KMS-11 (cell line): ENCODE data around the gene TDRD10.
A peak's percentile ranks its signal among the peaks of the same experiment; 100 is the strongest.
"Not testable (repeated sequence)": the region's sequence is repeated elsewhere in the genome, so short reads cannot be mapped to it uniquely, and the experiment has no call there.

ENCODE experiments used
- H2AFZ ChIP-seq: fragments of 200-600 bp; sonication (generic); 2 replicates; pipeline ENCODE4 v1.6.1; 2016; ENCODE audit warnings: antibody characterized with exemption, mixed run types, low read depth
- H3K27ac ChIP-seq: fragments of 200-600 bp; sonication (generic); 2 replicates; pipeline ENCODE4 v1.6.1; 2016; ENCODE audit warnings: mild to moderate bottlenecking, mixed run types
- H3K27me3 ChIP-seq: fragments of 200-600 bp; sonication (generic); 2 replicates; pipeline ENCODE4 v1.6.1; 2017; ENCODE audit warnings: mild to moderate bottlenecking, low read depth, mixed run types, moderate library complexity; ENCODE audit not compliant: insufficient read depth
- H3K36me3 ChIP-seq: fragments of 200-600 bp; sonication (generic); 2 replicates; pipeline ENCODE4 v1.6.1; 2017; ENCODE audit warnings: mild to moderate bottlenecking, mixed run types; ENCODE audit not compliant: insufficient read depth
- H3K4me1 ChIP-seq: fragments of 200-600 bp; sonication (generic); 2 replicates; pipeline ENCODE4 v1.6.1; 2016; ENCODE audit warnings: mild to moderate bottlenecking, low read depth, mixed run types; ENCODE audit not compliant: poor library complexity, severe bottlenecking
- H3K4me2 ChIP-seq: fragments of 200-600 bp; sonication (generic); 2 replicates; pipeline ENCODE4 v1.7.0; 2016; ENCODE audit warnings: mild to moderate bottlenecking, mixed run types
- H3K4me3 ChIP-seq: fragments of 200-600 bp; sonication (generic); IDR thresholded peaks from 2 replicates; pipeline ENCODE4 v1.6.1; 2017; ENCODE audit warnings: low read depth, low read length, mixed read lengths; ENCODE audit not compliant: insufficient read depth
- H3K79me2 ChIP-seq: fragments of 200-600 bp; sonication (generic); 2 replicates; pipeline ENCODE4 v1.6.1; 2016; ENCODE audit warnings: low read depth, mixed run types; ENCODE audit not compliant: insufficient read depth
- H3K9ac ChIP-seq: fragments of 200-600 bp; sonication (generic); 2 replicates; pipeline ENCODE4 v1.6.1; 2016; ENCODE audit warnings: mild to moderate bottlenecking, mixed run types
- H4K20me1 ChIP-seq: fragments of 200-600 bp; sonication (generic); 2 replicates; pipeline ENCODE4 v1.6.1; 2016; ENCODE audit warnings: mild to moderate bottlenecking, mixed run types; ENCODE audit not compliant: insufficient read depth
- CTCF ChIP-seq: fragments of 200-600 bp; sonication (generic); conservative IDR thresholded peaks from 2 replicates; pipeline ENCODE4 v1.6.1; 2017; ENCODE audit warnings: low read depth, mild to moderate bottlenecking, antibody characterized with exemption, low read length, moderate library complexity, mixed read lengths

The TDRD10 gene

GRCh38 chr1:154481053-154481452 is 21.0 kb upstream of the TDRD10 start:
- Histone ChIP-seq H3K9ac (no peak overlapping the region), H3K4me2 (peak overlapping the region; percentile 5; the same call in 1 of the 2 replicates), H2AFZ (no peak overlapping the region), H4K20me1 (no peaks in the 10 kb centered on the region), H3K27me3 (no peaks in the 10 kb centered on the region), H3K4me1 (peaks cover 38% of the 10 kb centered on the region), H3K36me3 (no peaks in the 10 kb centered on the region), H3K79me2 (no peaks in the 10 kb centered on the region), H3K27ac (no peak overlapping the region), H3K4me3 (no peak overlapping the region)
- TF ChIP-seq CTCF, result no peak; the same call in none of the 2 replicates

- Histone ChIP-seq H3K27me3 (no peaks in the 10 kb centered on the region), H4K20me1 (no peaks in the 10 kb centered on the region)
- no peak for TF ChIP-seq CTCF
Measured at GRCh38 chr1:154483941-154484803, 17.8 kb upstream of the TDRD10 start.

GRCh38 chr1:154485106-154485505 is 16.9 kb upstream of the TDRD10 start:
- H2AFZ ChIP-seq, result no peak overlapping the region
- H3K27ac ChIP-seq, result no peak overlapping the region
- H3K27me3 ChIP-seq, result no peaks in the 10 kb centered on the region
- H3K79me2 ChIP-seq, result no peaks in the 10 kb centered on the region
- H3K9ac ChIP-seq, result no peak overlapping the region
- H3K4me2 ChIP-seq, result no peak overlapping the region
- H3K36me3 ChIP-seq, result no peaks in the 10 kb centered on the region
- no peak for TF ChIP-seq CTCF
- no peak overlapping the region for H3K4me3 ChIP-seq
- H4K20me1 ChIP-seq, result no peaks in the 10 kb centered on the region
- peaks cover 19% of the 10 kb centered on the region for H3K4me1 ChIP-seq

More at GRCh38 chr1:154483941-154484803, 17.8 kb upstream of the TDRD10 start:
- Histone ChIP-seq H3K79me2 (no peaks in the 10 kb centered on the region), H3K36me3 (no peaks in the 10 kb centered on the region), H3K9ac (no peak overlapping the region), H3K4me3 (no peak overlapping the region), H3K27ac (no peak overlapping the region), H3K4me1 (peaks cover 28% of the 10 kb centered on the region), H2AFZ (no peak overlapping the region), H3K4me2 (no peak overlapping the region)

GRCh38 chr1:154485910-154486496 is 16.0 kb upstream of the TDRD10 start:
- H3K27me3 ChIP-seq, result no peaks in the 10 kb centered on the region
- no peaks in the 10 kb centered on the region for H3K36me3 ChIP-seq
- no peak overlapping the region for H3K9ac ChIP-seq
- H3K4me3 ChIP-seq, result no peak overlapping the region
- no peaks in the 10 kb centered on the region for H3K79me2 ChIP-seq
- H2AFZ ChIP-seq, result no peak overlapping the region
- H3K27ac ChIP-seq, result no peak overlapping the region
- H3K4me1 ChIP-seq, result peaks cover 10% of the 10 kb centered on the region
- no peak for TF ChIP-seq CTCF
- H4K20me1 ChIP-seq, result no peaks in the 10 kb centered on the region
- H3K4me2 ChIP-seq, result no peak overlapping the region

GRCh38 chr1:154486756-154487155 is 15.3 kb upstream of the TDRD10 start:
- H3K79me2 ChIP-seq, H3K27me3 ChIP-seq, H2AFZ ChIP-seq, H3K9ac ChIP-seq, H3K4me1 ChIP-seq, H3K4me2 ChIP-seq, H3K36me3 ChIP-seq, H4K20me1 ChIP-seq, H3K4me3 ChIP-seq, H3K27ac ChIP-seq: not testable (repeated sequence)
